GM19372 (cell line): ENCODE measurements around the gene LMBR1.

Experiments used
- ATAC-seq: cut with Tn5 transposase; IDR thresholded peaks from one replicate; pipeline ENCODE4 v1.9.1; 2021; ENCODE audit warnings: mild to moderate bottlenecking, low read depth, moderate library complexity; ENCODE audit not compliant: unreplicated experiment

Gene LMBR1

GRCh38 chr7:156765901-156766656, 126.9 kb downstream of the LMBR1 start:
- no peak for ATAC-seq

- no peak for ATAC-seq
These were observed 128.2 kb downstream of the LMBR1 start for GRCh38 chr7:156764766-156765165.

GRCh38 chr7:156764016-156764669, 128.8 kb downstream of the LMBR1 start:
- no peak for ATAC-seq

GRCh38 chr7:156759579-156760202, 133.3 kb downstream of the LMBR1 start:
- ATAC-seq, result no peak

- no peak for ATAC-seq
These were observed 133.8 kb downstream of the LMBR1 start for GRCh38 chr7:156759143-156759542.

- no peak for ATAC-seq
These were observed 138.8 kb downstream of the LMBR1 start for GRCh38 chr7:156754201-156754600.

- no peak for ATAC-seq
These were observed 139.4 kb downstream of the LMBR1 start for GRCh38 chr7:156753630-156754029.

- ATAC-seq, result no peak
These were observed 139.8 kb downstream of the LMBR1 start for GRCh38 chr7:156753229-156753560.

GRCh38 chr7:156752367-156753228, 140.4 kb downstream of the LMBR1 start:
- ATAC-seq, result no peak

- no peak for ATAC-seq
These were observed 141.7 kb downstream of the LMBR1 start for GRCh38 chr7:156751319-156751718.

GRCh38 chr7:156747718-156748117, 145.3 kb downstream of the LMBR1 start:
- ATAC-seq, result no peak

GRCh38 chr7:156746891-156747290, 146.1 kb downstream of the LMBR1 start:
- ATAC-seq, result no peak

GRCh38 chr7:156739596-156739995, 153.4 kb downstream of the LMBR1 start:
- no peak for ATAC-seq

GRCh38 chr7:156735851-156736250, 157.1 kb downstream of the LMBR1 start:
- no peak for ATAC-seq

GRCh38 chr7:156733638-156734037, 159.3 kb downstream of the LMBR1 start:
- no peak for ATAC-seq

- ATAC-seq, result no peak
These were observed 160.8 kb downstream of the LMBR1 start for GRCh38 chr7:156732091-156732625.

- ATAC-seq, result no peak
These were observed 161.3 kb downstream of the LMBR1 start for GRCh38 chr7:156731651-156732050.

GRCh38 chr7:156725936-156726335, 167.0 kb downstream of the LMBR1 start:
- ATAC-seq, result no peak

- ATAC-seq, result no peak
These were observed 167.9 kb downstream of the LMBR1 start for GRCh38 chr7:156725073-156725472.

GRCh38 chr7:156722043-156722826, 170.7 kb downstream of the LMBR1 start:
- no peak for ATAC-seq
